Right atrium auricular region (tissue), 2 donors: ENCODE data around the gene CSGALNACT2. TPM values are rescaled to one million over a fixed set of nuclear protein-coding genes. Genes with fewer than 3 reads are reported as not detected.

Experiments
- DNase-seq: peaks from one replicate; pipeline ENCODE4 v3.0.0-alpha.2; 2019; ENCODE audit warnings: low spot score
- H3K27ac ChIP-seq, 2 donors: fragments of 200-600 bp; sonication (generic); 1 replicate in 1 of 2; 2 replicates in 1 of 2; pipeline ENCODE4 v1.5.1; 2016 to 2019
- H3K27me3 ChIP-seq, 2 donors: fragments of 200-600 bp; sonication (generic); one replicate each; pipeline versions ENCODE4 v1.5.1 to v1.6.0; 2017 to 2019
- H3K36me3 ChIP-seq: fragments of 200-600 bp; sonication (generic); one replicate; pipeline ENCODE4 v1.5.1; 2016
- H3K4me1 ChIP-seq, 2 donors: fragments of 200-600 bp; sonication (generic); one replicate each; pipeline versions ENCODE4 v1.5.1 to v1.6.0; 2017 to 2019
- H3K4me3 ChIP-seq, 2 donors: fragments of 200-600 bp; sonication (generic); 1 replicate in 1 of 2; 2 replicates in 1 of 2; pipeline ENCODE4 v1.5.1; 2017 to 2019; ENCODE audit warnings: mild to moderate bottlenecking in 1 of 2, moderate library complexity in 1 of 2
- H3K9me3 ChIP-seq, 2 donors: fragments of 200-600 bp; sonication (generic); one replicate each; pipeline ENCODE4 v1.5.1; 2019
- CTCF ChIP-seq, 2 donors: fragments of 200-600 bp; sonication (generic); IDR thresholded peaks; one replicate each; pipeline ENCODE4 v1.5.1; 2019; ENCODE audit warnings: antibody characterized with exemption in 2 of 2
- total RNA-seq, 2 donors: library from RNA; depleted of rRNA; stranded (reverse); fragments of >200 nt; gene quantifications; one replicate each; pipeline ENCODE4 v1.1.0, GENCODE V29; 2016

Gene CSGALNACT2
- total RNA-seq, 2 donors from 2014 or later = 10.0 to 14.9 TPM

- TF ChIP-seq CTCF (IDR thresholded peaks at IDR 0.05) = no peak
- H3K36me3 ChIP-seq = no peaks in the 10 kb centered on the region
- no peaks in the 10 kb centered on the region for H3K27me3 ChIP-seq
- no peak overlapping the region for H3K27ac ChIP-seq
- H3K4me3 ChIP-seq = no peak overlapping the region
- DNase-seq = no peak
- no peaks in the 10 kb centered on the region for H3K9me3 ChIP-seq
- H3K4me1 ChIP-seq = no peaks in the 10 kb centered on the region
These were observed 9.9 kb upstream of the CSGALNACT2 start for GRCh38 chr10:43128331-43128730.

- DNase-seq = peak; percentile 54
- Histone ChIP-seq H3K27ac (no peak overlapping the region), H3K4me1 (no peaks in the 10 kb centered on the region), H3K4me3 (no peak overlapping the region), H3K36me3 (no peaks in the 10 kb centered on the region), H3K9me3 (no peaks in the 10 kb centered on the region), H3K27me3 (no peaks in the 10 kb centered on the region)
- no peak for TF ChIP-seq CTCF (IDR thresholded peaks at IDR 0.05)
These were observed 9.1 kb upstream of the CSGALNACT2 start for GRCh38 chr10:43128958-43129706.

DNA sequence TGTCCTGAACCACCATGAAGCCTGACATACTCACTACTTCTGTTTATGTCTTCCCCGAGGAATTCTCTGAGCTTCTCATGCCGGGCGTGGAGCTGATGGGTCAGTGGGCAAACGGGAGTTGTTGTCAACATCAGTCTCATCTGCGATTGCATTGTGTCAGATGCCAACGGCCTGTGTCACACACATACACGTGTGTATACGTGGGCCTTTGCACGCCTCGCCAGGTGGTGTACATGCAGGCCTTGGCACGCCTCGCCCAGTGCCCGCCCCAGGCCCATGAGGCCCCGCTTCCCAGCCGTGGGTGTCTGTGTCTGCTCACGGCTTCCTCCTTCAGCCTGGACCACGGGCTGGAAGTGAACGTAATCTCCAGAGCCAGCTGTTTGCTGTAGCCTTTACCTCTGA is 7.5 kb upstream of the CSGALNACT2 start:
- no peak for TF ChIP-seq CTCF (IDR thresholded peaks at IDR 0.05)
- peak; percentile 42 for DNase-seq
- H3K4me1 ChIP-seq = no peaks in the 10 kb centered on the region

DNA sequence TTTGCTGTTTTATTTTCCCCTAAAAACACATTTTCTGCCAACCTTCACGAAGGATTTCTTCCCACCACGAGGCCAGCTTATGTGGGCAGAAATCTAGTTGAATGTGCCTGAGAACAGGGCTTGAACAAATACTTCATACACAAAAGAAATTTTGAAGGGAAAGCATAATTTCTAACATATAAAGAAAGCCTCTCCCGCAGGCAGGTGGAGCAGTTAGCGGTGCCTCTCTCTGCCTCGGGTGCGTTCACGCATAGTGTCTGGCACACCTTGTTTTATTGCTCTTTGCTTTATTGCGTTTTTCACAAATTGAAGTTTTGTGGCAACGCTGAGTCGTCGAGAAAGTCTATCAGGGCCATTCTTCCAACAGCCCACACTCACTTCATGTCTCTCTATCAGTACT is 7.0 kb upstream of the CSGALNACT2 start:
- DNase-seq = peak; percentile 47
- no peak for TF ChIP-seq CTCF (IDR thresholded peaks at IDR 0.05)
- Histone ChIP-seq H3K4me1 (no peaks in the 10 kb centered on the region), H3K36me3 (no peaks in the 10 kb centered on the region), H3K27ac (no peak overlapping the region), H3K9me3 (no peaks in the 10 kb centered on the region), H3K27me3 (no peaks in the 10 kb centered on the region), H3K4me3 (no peak overlapping the region)

More for the DNA sequence above, 7.5 kb upstream of the CSGALNACT2 start:
- H3K27me3 ChIP-seq = no peaks in the 10 kb centered on the region
- H3K36me3 ChIP-seq = no peaks in the 10 kb centered on the region
- H3K9me3 ChIP-seq = no peaks in the 10 kb centered on the region
- H3K4me3 ChIP-seq = no peak overlapping the region
- H3K27ac ChIP-seq = no peak overlapping the region

GRCh38 chr10:43131906-43132305 is 6.3 kb upstream of the CSGALNACT2 start:
- no peaks in the 10 kb centered on the region for H3K36me3 ChIP-seq
- H3K4me3 ChIP-seq = no peak overlapping the region
- peak; percentile 16 for DNase-seq
- no peaks in the 10 kb centered on the region for H3K9me3 ChIP-seq
- H3K27ac ChIP-seq = no peak overlapping the region
- no peaks in the 10 kb centered on the region for H3K27me3 ChIP-seq
- TF ChIP-seq CTCF (IDR thresholded peaks at IDR 0.05) = no peak
- H3K4me1 ChIP-seq = peaks cover 0 to 6% of the 10 kb centered on the region in 2 donors
